ENCODE measurements around the gene ENAH. TPM values are rescaled to one million over a fixed set of nuclear protein-coding genes. Genes with fewer than 3 reads are reported as not detected.

The ENAH gene
- total RNA-seq, 1 experiment from 2014 or later = 103 TPM

DNA sequence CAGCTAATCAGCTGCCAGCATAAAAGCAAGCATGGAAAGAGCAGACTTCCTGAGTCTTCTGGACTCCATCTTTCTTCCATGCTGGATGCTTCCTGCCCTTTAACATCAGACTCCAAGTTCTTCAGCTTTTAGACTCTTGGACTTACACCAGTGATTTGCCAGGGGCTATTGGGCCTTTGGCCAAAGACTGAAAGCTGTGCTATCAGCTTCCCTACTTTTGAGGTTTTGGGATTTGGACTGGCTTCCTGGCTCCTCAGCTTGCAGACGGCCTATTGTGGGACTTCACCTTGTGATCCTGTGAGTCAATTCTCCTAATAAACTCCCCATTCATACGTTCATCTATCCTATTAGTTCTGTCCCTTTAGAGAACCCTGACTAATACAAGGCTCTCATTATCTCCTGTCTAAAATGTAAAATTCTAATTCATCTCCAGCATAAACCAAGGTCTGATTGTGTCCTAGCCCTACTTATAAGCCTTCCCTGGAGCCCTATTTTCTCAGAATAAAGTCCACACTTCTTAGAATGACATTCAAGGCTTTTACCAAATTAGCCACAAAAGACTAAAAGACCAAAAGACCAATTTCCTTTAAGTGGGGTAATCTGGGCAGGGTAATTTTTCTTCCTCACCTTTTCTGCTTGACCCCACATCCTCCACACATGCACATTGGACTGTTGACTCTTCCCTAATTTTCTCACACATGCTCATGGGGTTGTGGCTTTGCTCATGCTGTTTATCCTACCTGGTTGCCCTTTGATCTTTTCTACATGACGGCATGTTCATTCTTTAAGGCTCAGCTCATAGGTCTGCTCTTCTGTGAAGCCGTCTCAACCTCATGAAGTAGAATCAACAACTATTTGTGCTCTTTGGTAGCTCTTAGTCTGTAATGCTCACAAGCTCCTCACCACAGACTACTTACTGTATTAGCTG lies 18.1 kb upstream of the ENAH start:
- no peak for DNase-seq
- no peak overlapping the region for H3K27ac Mint-ChIP-seq (ENCODE audit: unreplicated experiment)
- H3K9me3 Mint-ChIP-seq (ENCODE audit: low read depth, unreplicated experiment) = no peaks in the 10 kb centered on the region
- CTCF ChIA-PET = interaction anchor here (1.2 kb wide), 1 partner anchor 316 kb away, joined by 4 read pairs; no protein-coding TSS in a partner anchor
- no peaks in the 10 kb centered on the region for H3K36me3 Mint-ChIP-seq (ENCODE audit: insufficient read depth, unreplicated experiment)
- TF ChIP-seq, protein P1, sequence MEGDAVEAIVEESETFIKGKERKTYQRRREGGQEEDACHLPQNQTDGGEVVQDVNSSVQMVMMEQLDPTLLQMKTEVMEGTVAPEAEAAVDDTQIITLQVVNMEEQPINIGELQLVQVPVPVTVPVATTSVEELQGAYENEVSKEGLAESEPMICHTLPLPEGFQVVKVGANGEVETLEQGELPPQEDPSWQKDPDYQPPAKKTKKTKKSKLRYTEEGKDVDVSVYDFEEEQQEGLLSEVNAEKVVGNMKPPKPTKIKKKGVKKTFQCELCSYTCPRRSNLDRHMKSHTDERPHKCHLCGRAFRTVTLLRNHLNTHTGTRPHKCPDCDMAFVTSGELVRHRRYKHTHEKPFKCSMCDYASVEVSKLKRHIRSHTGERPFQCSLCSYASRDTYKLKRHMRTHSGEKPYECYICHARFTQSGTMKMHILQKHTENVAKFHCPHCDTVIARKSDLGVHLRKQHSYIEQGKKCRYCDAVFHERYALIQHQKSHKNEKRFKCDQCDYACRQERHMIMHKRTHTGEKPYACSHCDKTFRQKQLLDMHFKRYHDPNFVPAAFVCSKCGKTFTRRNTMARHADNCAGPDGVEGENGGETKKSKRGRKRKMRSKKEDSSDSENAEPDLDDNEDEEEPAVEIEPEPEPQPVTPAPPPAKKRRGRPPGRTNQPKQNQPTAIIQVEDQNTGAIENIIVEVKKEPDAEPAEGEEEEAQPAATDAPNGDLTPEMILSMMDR (IDR thresholded peaks at IDR 0.05; ENCODE audit: unreplicated experiment) = no peak
- intact Hi-C loops (cut with micrococcal nuclease; ENCODE audit: unreplicated experiment) = no loop called here
- BruUV-seq (replicated peaks) = no TSS peak
- H3K4me1 Mint-ChIP-seq (ENCODE audit: low read depth, unreplicated experiment) = peaks cover 20% of the 10 kb centered on the region
- no peak overlapping the region for H3K4me3 Mint-ChIP-seq (ENCODE audit: low read depth, unreplicated experiment)
- no peaks in the 10 kb centered on the region for H3K27me3 Mint-ChIP-seq (ENCODE audit: unreplicated experiment)

DNA sequence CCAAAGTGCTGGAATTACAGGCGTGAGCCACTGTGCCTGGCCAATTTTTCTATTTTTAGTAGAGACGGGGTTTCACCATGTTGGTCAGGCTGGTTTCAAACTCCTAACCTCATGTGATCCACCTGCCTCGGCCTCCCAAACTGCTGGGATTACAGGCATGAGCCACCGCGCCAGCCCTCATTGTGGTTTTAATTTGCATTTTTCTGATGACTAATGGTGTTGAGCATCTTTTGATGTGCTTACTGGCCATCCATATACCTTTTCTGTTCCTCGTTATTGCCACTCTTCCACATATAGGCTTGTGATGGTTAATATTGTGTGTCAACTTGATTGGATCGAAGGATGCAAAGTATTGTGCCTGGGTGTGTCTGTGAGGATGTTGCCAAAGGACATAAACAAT lies 17.4 kb upstream of the ENAH start:
- Mint-ChIP-seq H3K27ac (ENCODE audit: unreplicated experiment) (no peak overlapping the region), H3K4me3 (ENCODE audit: low read depth, unreplicated experiment) (no peak overlapping the region), H3K27me3 (ENCODE audit: unreplicated experiment) (no peaks in the 10 kb centered on the region), H3K9me3 (ENCODE audit: low read depth, unreplicated experiment) (no peaks in the 10 kb centered on the region), H3K4me1 (ENCODE audit: low read depth, unreplicated experiment) (peaks cover 14% of the 10 kb centered on the region), H3K36me3 (ENCODE audit: insufficient read depth, unreplicated experiment) (no peaks in the 10 kb centered on the region)
- DNase-seq = no peak
- no TSS peak for BruUV-seq (replicated peaks)
- TF ChIP-seq, protein P1 (IDR thresholded peaks at IDR 0.05; ENCODE audit: unreplicated experiment) = no peak
- CTCF ChIA-PET = interaction anchor here (0.7 kb wide), 1 partner anchor 15 kb away, joined by 3 read pairs; no protein-coding TSS in a partner anchor
- intact Hi-C loops (cut with micrococcal nuclease; ENCODE audit: unreplicated experiment) = no loop called here

DNA sequence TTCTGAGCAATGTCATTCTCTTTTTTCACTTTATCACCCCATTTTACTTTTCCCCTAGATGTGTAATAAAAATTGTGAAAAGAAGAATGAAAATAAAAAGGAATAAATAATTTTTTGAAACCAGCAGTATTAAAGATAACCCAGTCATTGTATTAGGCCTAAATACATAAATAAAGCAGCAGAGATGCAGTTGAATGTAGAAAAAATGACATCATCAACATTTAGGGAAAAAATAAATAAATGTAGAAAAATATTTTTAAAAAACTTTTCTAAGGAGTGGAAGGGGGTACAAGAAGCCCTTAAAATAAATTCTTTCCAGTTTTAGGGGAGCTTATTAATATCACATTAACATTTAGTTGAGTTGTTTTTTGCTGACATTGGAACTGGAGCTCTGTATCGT lies 15.3 kb upstream of the ENAH start:
- CTCF ChIA-PET = interaction anchor here (1.7 kb wide), 1 partner anchor 32 kb away, joined by 4 read pairs; no protein-coding TSS in a partner anchor
- TF ChIP-seq, protein P1 (IDR thresholded peaks at IDR 0.05; ENCODE audit: unreplicated experiment) = no peak
- no peak overlapping the region for H3K27ac Mint-ChIP-seq (ENCODE audit: unreplicated experiment)
- no peak overlapping the region for H3K4me3 Mint-ChIP-seq (ENCODE audit: low read depth, unreplicated experiment)
- BruUV-seq (replicated peaks) = no TSS peak
- H3K27me3 Mint-ChIP-seq (ENCODE audit: unreplicated experiment) = no peaks in the 10 kb centered on the region
- no peaks in the 10 kb centered on the region for H3K36me3 Mint-ChIP-seq (ENCODE audit: insufficient read depth, unreplicated experiment)
- intact Hi-C loops (cut with micrococcal nuclease; ENCODE audit: unreplicated experiment) = no loop called here
- DNase-seq = no peak
- H3K9me3 Mint-ChIP-seq (ENCODE audit: low read depth, unreplicated experiment) = no peaks in the 10 kb centered on the region
- H3K4me1 Mint-ChIP-seq (ENCODE audit: low read depth, unreplicated experiment) = peaks cover 13% of the 10 kb centered on the region

DNA sequence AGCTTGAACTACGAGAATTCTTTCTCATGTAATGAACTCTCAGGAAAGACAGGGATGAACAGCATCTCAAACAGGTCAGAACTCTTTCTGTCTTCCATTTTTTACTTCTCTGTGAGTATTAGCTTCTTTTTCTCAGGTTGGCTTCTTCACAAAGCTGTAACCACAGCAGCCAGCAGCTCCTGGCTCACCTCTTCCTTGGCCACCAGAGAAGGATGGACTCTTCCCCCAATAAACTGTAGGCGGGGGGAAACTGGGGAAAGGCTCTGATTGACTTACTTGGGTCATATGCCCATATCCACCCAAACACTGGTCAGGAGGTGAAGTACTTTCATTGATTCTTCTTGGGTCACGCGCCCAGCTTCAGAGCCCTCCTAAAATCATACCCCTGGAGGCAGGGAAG lies 14.4 kb upstream of the ENAH start:
- no peak overlapping the region for H3K27ac Mint-ChIP-seq (ENCODE audit: unreplicated experiment)
- CTCF ChIA-PET = interaction anchor here (1.7 kb wide), 1 partner anchor 33 kb away, joined by 4 read pairs; no protein-coding TSS in a partner anchor

More for the DNA sequence above, 14.4 kb upstream of the ENAH start:
- intact Hi-C loops (cut with micrococcal nuclease; ENCODE audit: unreplicated experiment) = no loop called here
- no TSS peak for BruUV-seq (replicated peaks)
- Mint-ChIP-seq H3K4me1 (ENCODE audit: low read depth, unreplicated experiment) (peaks cover 13% of the 10 kb centered on the region), H3K4me3 (ENCODE audit: low read depth, unreplicated experiment) (no peak overlapping the region), H3K27me3 (ENCODE audit: unreplicated experiment) (no peaks in the 10 kb centered on the region), H3K36me3 (ENCODE audit: insufficient read depth, unreplicated experiment) (no peaks in the 10 kb centered on the region), H3K9me3 (ENCODE audit: low read depth, unreplicated experiment) (no peaks in the 10 kb centered on the region)
- no peak for DNase-seq
- TF ChIP-seq, protein P1 (IDR thresholded peaks at IDR 0.05; ENCODE audit: unreplicated experiment) = no peak

Measured in Calu3 (cell line).